Breast epithelium (tissue), 4 donors: Measurements from ENCODE around the gene CASD1. TPM values are rescaled to one million over a fixed set of nuclear protein-coding genes. Genes with fewer than 3 reads are reported as not detected.

Experiments used
- DNase-seq, 2 donors: peaks; one replicate each; pipeline ENCODE4 v3.0.0-alpha.2; 2019; ENCODE audit warnings: low spot score in 2 of 2
- H3K27ac ChIP-seq, 2 donors: fragments of 200-600 bp; sonication (generic) in 1 of 2; one replicate each; pipeline ENCODE4 v1.5.1; 2016 to 2019; ENCODE audit warnings: mild to moderate bottlenecking in 1 of 2
- H3K27me3 ChIP-seq, 2 donors: fragments of 200-600 bp; sonication (generic) in 1 of 2; one replicate each; pipeline versions ENCODE4 v1.5.1 to v1.6.0; 2017 to 2019; ENCODE audit warnings: control low read depth in 1 of 2, mild to moderate bottlenecking in 1 of 2
- H3K36me3 ChIP-seq: fragments of 200-600 bp; one replicate; pipeline ENCODE4 v1.5.1; 2019
- H3K4me1 ChIP-seq, 2 donors: fragments of 200-600 bp; sonication (generic); one replicate each; pipeline ENCODE4 v1.5.1; 2016 to 2019; ENCODE audit warnings: control low read depth in 1 of 2
- H3K4me3 ChIP-seq, 3 donors: fragments of 200-600 bp; sonication (generic); 1 replicate in 2 of 3; 2 replicates in 1 of 3; pipeline ENCODE4 v1.5.1; 2016 to 2019; ENCODE audit warnings: mild to moderate bottlenecking in 3 of 3, moderate library complexity in 2 of 3
- H3K9me3 ChIP-seq, 2 donors: fragments of 200-600 bp; sonication (generic) in 1 of 2; one replicate each; pipeline ENCODE4 v1.5.1; 2016 to 2019; ENCODE audit warnings: control low read depth in 1 of 2
- POLR2A ChIP-seq: fragments of 450-650 bp; IDR thresholded peaks from one replicate; pipeline ENCODE4 v1.6.1; 2016; ENCODE audit warnings: antibody characterized with exemption, mild to moderate bottlenecking, moderate library complexity
- POLR2AphosphoS5 ChIP-seq, 3 donors: sonication (generic); formaldehyde crosslinking; IDR thresholded peaks; one replicate each; pipeline ENCODE4 v1.6.1; 2017; ENCODE audit warnings: antibody characterized with exemption in 3 of 3
- intact Hi-C: fragments of 100-400 bp; cut with DNase I; formaldehyde crosslinking; loops from one replicate; pipeline ENCODE4 v1.15.1; 2023; ENCODE audit warnings: low total_unique reads
- total RNA-seq, 3 donors: library from RNA; depleted of rRNA; stranded (reverse); fragments of >200 nt; gene quantifications; one replicate each; pipeline ENCODE4 v1.1.0, GENCODE V29; 2016
- TF ChIP-seq, protein P1 (sequence below), 3 donors: fragments of 450-650 bp; IDR thresholded peaks; one replicate each; pipeline ENCODE4 v1.5.1; 2016 to 2017; ENCODE audit warnings: antibody characterized with exemption in 3 of 3, mild to moderate bottlenecking in 3 of 3, moderate library complexity in 3 of 3

CASD1 gene
- total RNA-seq, 3 donors from 2014 or later = 23.7 to 53.6 (median 27.5) TPM

DNA sequence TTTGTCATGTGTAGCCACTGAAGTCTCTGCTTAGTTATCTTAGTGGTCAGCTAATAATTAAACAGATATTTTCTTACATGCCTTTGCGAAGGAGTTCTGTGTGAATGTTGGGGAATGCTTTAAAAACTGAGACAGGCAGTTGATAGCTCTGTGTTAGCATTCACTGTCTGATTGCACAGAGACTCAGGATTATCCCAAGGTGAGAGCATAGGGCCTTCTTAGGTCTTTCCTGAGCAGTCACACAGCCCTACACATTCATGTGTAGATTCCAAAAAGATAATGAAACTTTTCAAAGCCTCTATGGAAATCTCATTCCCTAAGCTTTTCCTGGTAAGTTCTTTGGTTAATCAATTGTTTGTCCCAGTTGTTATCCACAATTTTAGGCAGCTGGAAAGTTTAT is 67.7 kb downstream of the CASD1 start:
- TF ChIP-seq POLR2AphosphoS5 (IDR thresholded peaks at IDR 0.05) (no peak), POLR2A (no peak)
- TF ChIP-seq, protein P1, sequence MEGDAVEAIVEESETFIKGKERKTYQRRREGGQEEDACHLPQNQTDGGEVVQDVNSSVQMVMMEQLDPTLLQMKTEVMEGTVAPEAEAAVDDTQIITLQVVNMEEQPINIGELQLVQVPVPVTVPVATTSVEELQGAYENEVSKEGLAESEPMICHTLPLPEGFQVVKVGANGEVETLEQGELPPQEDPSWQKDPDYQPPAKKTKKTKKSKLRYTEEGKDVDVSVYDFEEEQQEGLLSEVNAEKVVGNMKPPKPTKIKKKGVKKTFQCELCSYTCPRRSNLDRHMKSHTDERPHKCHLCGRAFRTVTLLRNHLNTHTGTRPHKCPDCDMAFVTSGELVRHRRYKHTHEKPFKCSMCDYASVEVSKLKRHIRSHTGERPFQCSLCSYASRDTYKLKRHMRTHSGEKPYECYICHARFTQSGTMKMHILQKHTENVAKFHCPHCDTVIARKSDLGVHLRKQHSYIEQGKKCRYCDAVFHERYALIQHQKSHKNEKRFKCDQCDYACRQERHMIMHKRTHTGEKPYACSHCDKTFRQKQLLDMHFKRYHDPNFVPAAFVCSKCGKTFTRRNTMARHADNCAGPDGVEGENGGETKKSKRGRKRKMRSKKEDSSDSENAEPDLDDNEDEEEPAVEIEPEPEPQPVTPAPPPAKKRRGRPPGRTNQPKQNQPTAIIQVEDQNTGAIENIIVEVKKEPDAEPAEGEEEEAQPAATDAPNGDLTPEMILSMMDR (IDR thresholded peaks at IDR 0.05) = no peak
- Histone ChIP-seq H3K9me3 (peaks cover 6 to 36% of the 10 kb centered on the region in 2 donors), H3K27ac (no peak overlapping the region), H3K27me3 (no peaks in the 10 kb centered on the region), H3K4me1 (no peaks in the 10 kb centered on the region), H3K4me3 (no peak overlapping the region), H3K36me3 (no peaks in the 10 kb centered on the region)
- DNase-seq = no peak
- intact Hi-C loops = no loop called here

DNA sequence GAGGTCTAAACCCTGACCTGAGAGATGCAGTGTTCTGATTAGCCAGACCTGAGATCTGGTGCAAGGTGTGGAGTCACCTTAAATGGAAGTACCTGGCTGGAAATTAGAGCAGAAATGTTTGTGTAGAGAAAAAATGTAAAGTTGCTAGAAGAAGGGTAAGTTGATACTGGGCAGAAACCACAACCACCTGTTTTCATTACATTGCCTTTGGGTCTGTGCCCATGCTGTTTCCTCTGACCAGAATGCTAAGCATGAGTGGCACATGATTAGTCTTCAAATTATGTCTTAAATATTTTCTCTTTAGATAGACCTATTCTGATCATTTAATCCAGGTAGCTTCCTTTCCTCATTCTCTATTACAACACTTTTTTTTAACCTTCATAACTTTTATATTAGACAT is 69.0 kb downstream of the CASD1 start:
- no peaks in the 10 kb centered on the region for H3K36me3 ChIP-seq
- no peaks in the 10 kb centered on the region for H3K27me3 ChIP-seq
- H3K9me3 ChIP-seq = peaks cover 6 to 24% of the 10 kb centered on the region in 2 donors
- H3K4me1 ChIP-seq = no peaks in the 10 kb centered on the region
- no peak overlapping the region for H3K4me3 ChIP-seq
- TF ChIP-seq, protein P1 (IDR thresholded peaks at IDR 0.05) = no peak
- TF ChIP-seq POLR2AphosphoS5 (IDR thresholded peaks at IDR 0.05) = no peak
- no peak for TF ChIP-seq POLR2A
- intact Hi-C loops = no loop called here
- DNase-seq = no peak
- H3K27ac ChIP-seq = no peak overlapping the region

DNA sequence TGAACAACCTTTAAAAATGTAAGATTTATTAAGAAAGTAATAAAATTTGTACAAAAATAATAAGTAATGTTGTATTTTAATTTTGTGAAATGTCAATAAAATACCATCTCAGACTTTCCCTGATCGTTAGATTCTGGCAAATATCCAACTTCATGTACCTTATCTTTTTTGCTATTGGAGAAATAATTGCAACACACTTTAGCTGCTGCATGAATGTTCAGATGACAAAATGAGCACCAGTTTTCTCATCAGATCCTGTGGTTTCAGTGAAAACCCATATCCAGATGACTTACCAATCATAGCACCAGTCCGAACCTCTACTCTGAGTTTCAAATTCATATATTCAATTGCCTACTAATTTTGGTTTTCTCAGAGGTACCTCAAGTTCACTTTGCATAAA is 69.9 kb downstream of the CASD1 start:
- DNase-seq = no peak
- intact Hi-C loops = no loop called here
- Histone ChIP-seq H3K9me3 (peaks cover 6 to 17% of the 10 kb centered on the region in 2 donors), H3K27me3 (no peaks in the 10 kb centered on the region), H3K4me3 (no peak overlapping the region), H3K4me1 (no peaks in the 10 kb centered on the region), H3K27ac (no peak overlapping the region), H3K36me3 (no peaks in the 10 kb centered on the region)
- TF ChIP-seq, protein P1 (IDR thresholded peaks at IDR 0.05) = no peak
- TF ChIP-seq POLR2AphosphoS5 (IDR thresholded peaks at IDR 0.05) = no peak
- TF ChIP-seq POLR2A = no peak

DNA sequence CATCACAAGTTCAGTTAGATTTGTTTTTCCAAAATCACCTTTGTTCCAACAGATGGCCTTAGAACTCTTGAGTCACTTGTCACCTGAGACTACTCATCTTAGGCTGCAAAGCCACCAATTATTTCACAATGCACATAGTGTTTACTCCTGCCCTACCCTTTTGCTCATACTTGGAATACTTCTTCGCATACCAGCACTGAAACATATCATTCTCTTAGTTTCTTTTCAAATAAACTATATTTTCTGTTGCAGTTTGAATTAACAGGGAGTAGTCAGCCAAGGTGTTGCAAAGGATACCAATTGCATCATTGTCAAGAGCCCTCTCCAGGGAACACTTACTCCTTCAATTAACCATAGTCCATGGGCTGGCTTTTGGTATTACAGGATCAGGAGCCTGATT is 71.0 kb downstream of the CASD1 start:
- DNase-seq = no peak
- no peaks in the 10 kb centered on the region for H3K27me3 ChIP-seq
- intact Hi-C loops = loop anchor here (5.0 kb wide), 1 partner anchor 493 kb away; no protein-coding TSS in a partner anchor
- no peaks in the 10 kb centered on the region for H3K4me1 ChIP-seq
- peaks cover 0 to 6% of the 10 kb centered on the region in 2 donors for H3K9me3 ChIP-seq
- no peaks in the 10 kb centered on the region for H3K36me3 ChIP-seq
- TF ChIP-seq POLR2AphosphoS5 (IDR thresholded peaks at IDR 0.05) (no peak), POLR2A (no peak)
- TF ChIP-seq, protein P1 (IDR thresholded peaks at IDR 0.05) = no peak
- no peak overlapping the region for H3K4me3 ChIP-seq
- H3K27ac ChIP-seq = no peak overlapping the region

DNA sequence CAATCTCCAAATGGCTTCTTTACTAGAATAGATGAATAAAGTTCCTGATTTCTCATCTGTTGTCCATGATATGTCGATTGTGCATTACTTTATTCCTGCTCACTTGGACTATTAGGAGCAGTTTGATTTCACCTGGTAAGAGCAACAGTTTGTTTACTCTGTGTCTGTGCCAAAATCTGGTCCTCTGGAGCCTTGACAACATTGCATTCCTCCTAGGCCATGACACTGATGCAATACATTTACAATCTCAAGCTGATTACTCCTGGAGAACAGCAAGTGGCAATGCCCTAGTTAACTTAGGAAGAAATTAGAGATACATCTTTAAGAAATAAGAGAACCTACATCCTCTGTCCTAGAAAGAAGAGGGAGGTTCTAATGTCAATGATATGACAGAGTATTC is 74.5 kb downstream of the CASD1 start:
- no peaks in the 10 kb centered on the region for H3K36me3 ChIP-seq
- H3K4me1 ChIP-seq = no peaks in the 10 kb centered on the region
- no peak overlapping the region for H3K4me3 ChIP-seq
- no peaks in the 10 kb centered on the region for H3K9me3 ChIP-seq
- no peak overlapping the region for H3K27ac ChIP-seq
- no peak for DNase-seq
- TF ChIP-seq, protein P1 (IDR thresholded peaks at IDR 0.05) = no peak
- TF ChIP-seq POLR2A = no peak
- no peak for TF ChIP-seq POLR2AphosphoS5 (IDR thresholded peaks at IDR 0.05)
- no peaks in the 10 kb centered on the region for H3K27me3 ChIP-seq
- intact Hi-C loops = loop anchor here (5.0 kb wide), 1 partner anchor 497 kb away; no protein-coding TSS in a partner anchor
